ENCODE measurements around the gene RNF167.

GRCh38 chr17:4921320-4921719 is 18.7 kb upstream of the RNF167 start:
- no peak for TF ChIP-seq CTCF (IDR thresholded peaks at IDR 0.05; ENCODE audit: low read depth, low read length)
- no peak for TF ChIP-seq POLR2A (IDR thresholded peaks at IDR 0.05; ENCODE audit: extremely low read depth, insufficient read length)
- TF ChIP-seq MYC (IDR thresholded peaks at IDR 0.05; ENCODE audit: low read depth, low read length) = no peak
